ENCODE measurements around the gene CFAP52. TPM values are rescaled to one million over a fixed set of nuclear protein-coding genes. Genes with fewer than 3 reads are reported as not detected.

Gene CFAP52
- polyA plus RNA-seq, 3 donors, result not detected

- no peak overlapping the region for H3K27ac ChIP-seq (ENCODE audit: low read depth in 1 of 2, low read length in 2 of 2)
- no peak overlapping the region for H3K4me2 ChIP-seq (replicated peaks; ENCODE audit: extremely low read depth, low read length, poor library complexity, severe bottlenecking)
- no peaks in the 10 kb centered on the region for H3K9me3 ChIP-seq (replicated peaks in 1 of 2; ENCODE audit: control insufficient read depth in 1 of 2, insufficient read depth in 1 of 2, low read length in 2 of 2)
- H3K9ac ChIP-seq (ENCODE audit: insufficient read depth, low read length, poor library complexity, severe bottlenecking), result no peak overlapping the region
- no peak overlapping the region for H3K27ac Mint-ChIP-seq
- peaks cover 2% of the 10 kb centered on the region for H3K4me1 Mint-ChIP-seq
- no peaks in the 10 kb centered on the region for H4K20me1 ChIP-seq (ENCODE audit: insufficient read depth, low read length)
- no peak overlapping the region for H3K4me3 Mint-ChIP-seq
- no peaks in the 10 kb centered on the region for H3K4me1 ChIP-seq (ENCODE audit: control insufficient read depth in 1 of 2, insufficient read depth in 2 of 2, low read length in 2 of 2)
- no peaks in the 10 kb centered on the region for H3K36me3 Mint-ChIP-seq
- H3K4me3 ChIP-seq (replicated peaks in 1 of 3; ENCODE audit: low read depth in 2 of 3, low read length in 3 of 3), result no peak overlapping the region
- TF ChIP-seq CTCF (IDR thresholded peaks at IDR 0.05), result no peak
- intact Hi-C loops (cut with micrococcal nuclease), result no loop called here
- H3K9me3 Mint-ChIP-seq, result peaks cover 0 to 6% (median 0%) of the 10 kb centered on the region in 7 donors
- DNase-seq, result no peak
- WGBS (ENCODE audit: insufficient coverage), result 90% methylated on average over 3 of the region's 4 CpGs
- no peaks in the 10 kb centered on the region for H3K36me3 ChIP-seq (replicated peaks in 1 of 2; ENCODE audit: control insufficient read depth in 1 of 2, insufficient read depth in 2 of 2, low read length in 2 of 2)
- no peak overlapping the region for H2AFZ ChIP-seq (ENCODE audit: insufficient read depth, low read depth, low read length, poor library complexity, severe bottlenecking)
- H3K27me3 ChIP-seq (ENCODE audit: control insufficient read depth in 2 of 2, insufficient read depth in 2 of 2, low read length in 2 of 2), result no peaks in the 10 kb centered on the region
- peaks cover 0 to 8% (median 3%) of the 10 kb centered on the region in 3 donors for H3K27me3 Mint-ChIP-seq (ENCODE audit: low read depth in 3 of 3)
- H3K79me2 ChIP-seq (ENCODE audit: insufficient read depth, low read length), result no peaks in the 10 kb centered on the region
Measured at GRCh38 chr17:9671559-9671958, 95.1 kb downstream of the CFAP52 start.

- peaks cover 0 to 6% (median 0%) of the 10 kb centered on the region in 7 donors for H3K9me3 Mint-ChIP-seq
- peaks cover 2% of the 10 kb centered on the region for H3K4me1 Mint-ChIP-seq
- WGBS (ENCODE audit: insufficient coverage), result no CpG with 5 or more reads among the region's 8 CpGs
- no peaks in the 10 kb centered on the region for H3K4me1 ChIP-seq (ENCODE audit: control insufficient read depth in 1 of 2, insufficient read depth in 2 of 2, low read length in 2 of 2)
- H3K27me3 ChIP-seq (ENCODE audit: control insufficient read depth in 2 of 2, insufficient read depth in 2 of 2, low read length in 2 of 2), result no peaks in the 10 kb centered on the region
- peaks cover 0 to 8% (median 3%) of the 10 kb centered on the region in 3 donors for H3K27me3 Mint-ChIP-seq (ENCODE audit: low read depth in 3 of 3)
- DNase-seq, result no peak
- H3K9ac ChIP-seq (ENCODE audit: insufficient read depth, low read length, poor library complexity, severe bottlenecking), result no peak overlapping the region
- no peak overlapping the region for H3K4me2 ChIP-seq (replicated peaks; ENCODE audit: extremely low read depth, low read length, poor library complexity, severe bottlenecking)
- H3K9me3 ChIP-seq (replicated peaks in 1 of 2; ENCODE audit: control insufficient read depth in 1 of 2, insufficient read depth in 1 of 2, low read length in 2 of 2), result no peaks in the 10 kb centered on the region
- H3K4me3 ChIP-seq (replicated peaks in 1 of 3; ENCODE audit: low read depth in 2 of 3, low read length in 3 of 3), result no peak overlapping the region
- intact Hi-C loops (cut with micrococcal nuclease), result no loop called here
- H3K36me3 ChIP-seq (replicated peaks in 1 of 2; ENCODE audit: control insufficient read depth in 1 of 2, insufficient read depth in 2 of 2, low read length in 2 of 2), result no peaks in the 10 kb centered on the region
- no peak for TF ChIP-seq CTCF (IDR thresholded peaks at IDR 0.05)
- H3K79me2 ChIP-seq (ENCODE audit: insufficient read depth, low read length), result no peaks in the 10 kb centered on the region
- no peaks in the 10 kb centered on the region for H3K36me3 Mint-ChIP-seq
- no peak overlapping the region for H3K27ac ChIP-seq (ENCODE audit: low read depth in 1 of 2, low read length in 2 of 2)
- H3K4me3 Mint-ChIP-seq, result no peak overlapping the region
- no peaks in the 10 kb centered on the region for H4K20me1 ChIP-seq (ENCODE audit: insufficient read depth, low read length)
- no peak overlapping the region for H3K27ac Mint-ChIP-seq
- H2AFZ ChIP-seq (ENCODE audit: insufficient read depth, low read depth, low read length, poor library complexity, severe bottlenecking), result no peak overlapping the region
Measured at GRCh38 chr17:9672266-9672665, 95.8 kb downstream of the CFAP52 start.

Data from CD14-positive monocyte (primary cell).